HepG2 (cell line): Measurements from ENCODE around the gene TNFSF12. TPM values are rescaled to one million over a fixed set of nuclear protein-coding genes. Genes with fewer than 3 reads are reported as not detected.

Experiments used
- ATAC-seq: fragments of 200-7000 bp; cut with Tn5 transposase; 3 replicates; pipeline ENCODE4 v1.9.1; 2020; ENCODE audit warnings: mild to moderate bottlenecking, moderate library complexity
- BruUV-seq: library from RNA; stranded (reverse); fragments of 400-500 nt; replicated peaks from 2 replicates; lab custom pipeline; 2021; lab: Mats Ljungman, UMichigan
- CTCF ChIA-PET: fragments of 300-600 bp; formaldehyde crosslinking; extraction: SDS; loops from one replicate; lab custom pipeline; 2021; ENCODE audit warnings: low total read pairs, inconsistent platforms, low intra/inter-chr PET ratio; lab: Yijun Ruan, JAX
- POLR2A ChIA-PET: fragments of 350-600 bp; sonication (Branson Sonifier 250); formaldehyde crosslinking; loops from one replicate; lab custom pipeline; 2020; ENCODE audit warnings: antibody characterized with exemption, inconsistent platforms; lab: Yijun Ruan, JAX
- DNase-seq: peaks from one replicate; pipeline ENCODE4 v3.0.0-alpha.2; 2015; ENCODE audit warnings: low spot score
- FAIRE-seq: peaks from 3 replicates; lab custom pipeline; 2011; peaks lifted over from hg19 to GRCh38; lab: Jason Lieb, UNC
- H2AFZ ChIP-seq: one replicate; pipeline ENCODE4 v1.6.1; 2011; ENCODE audit warnings: low read length, inconsistent platforms
- H3K27ac ChIP-seq: fragments of 300-600 bp; 3 replicates; pipeline ENCODE4 v1.8.0; 2011; ENCODE audit warnings: mixed run types, mild to moderate bottlenecking, mixed read lengths, low read length, inconsistent platforms; ENCODE audit not compliant: insufficient read depth; ENCODE audit errors: extremely low read length
- H3K27me3 ChIP-seq, 2 experiments: fragments of 200-600 bp in 1 of 2; 2 replicates in 1 of 2; 3 replicates in 1 of 2; pipeline versions ENCODE4 v1.6.0 to v1.8.0; 2011; ENCODE audit warnings: low read length in 2 of 2, mild to moderate bottlenecking in 2 of 2, moderate library complexity in 2 of 2, inconsistent platforms in 1 of 2; ENCODE audit not compliant: insufficient read depth in 2 of 2, control insufficient read depth in 1 of 2
- H3K36me3 ChIP-seq, 2 experiments: fragments of 200-600 bp in 1 of 2; replicated peaks in 1 of 2; 2 replicates in 1 of 2; 3 replicates in 1 of 2; pipeline versions ENCODE4 v1.5.1 to v1.8.0; 2011; ENCODE audit warnings: low read length in 2 of 2, inconsistent platforms in 1 of 2; ENCODE audit not compliant: insufficient read depth in 2 of 2, control insufficient read depth in 1 of 2
- H3K4me1 ChIP-seq: 2 replicates; pipeline ENCODE4 v1.5.1; 2012; ENCODE audit warnings: low read length, inconsistent platforms; ENCODE audit not compliant: insufficient read depth
- H3K4me2 ChIP-seq: 2 replicates; pipeline ENCODE4 v1.6.0; 2011; ENCODE audit warnings: low read depth, low read length, inconsistent platforms
- H3K4me3 ChIP-seq, 3 experiments: fragments of 200-600 bp in 1 of 3; sonication (generic), shearing (Covaris generic) in 1 of 3; replicated peaks in 1 of 3; 2 replicates each; pipeline ENCODE4 v1.5.1; 2011 to 2016; ENCODE audit warnings: low read length in 3 of 3, inconsistent platforms in 2 of 3, low read depth in 2 of 3, mild to moderate bottlenecking in 2 of 3, control low read depth in 1 of 3, mixed read lengths in 1 of 3; ENCODE audit not compliant: insufficient read depth in 1 of 3
- H3K79me2 ChIP-seq: one replicate; pipeline ENCODE4 v1.6.1; 2011; ENCODE audit warnings: low read length, inconsistent platforms; ENCODE audit not compliant: insufficient read depth
- H3K9ac ChIP-seq: 2 replicates; pipeline ENCODE4 v1.6.0; 2011; ENCODE audit warnings: mild to moderate bottlenecking, low read depth, low read length, inconsistent platforms; ENCODE audit not compliant: insufficient read depth
- H3K9me3 ChIP-seq: 2 replicates; pipeline ENCODE4 v1.5.1; 2012; ENCODE audit warnings: mild to moderate bottlenecking, low read length
- H4K20me1 ChIP-seq: 2 replicates; pipeline ENCODE4 v1.6.0; 2011; ENCODE audit warnings: inconsistent platforms, mild to moderate bottlenecking, low read length, moderate library complexity; ENCODE audit not compliant: insufficient read depth
- AGO2 ChIP-seq: fragments of 200-400 bp; formaldehyde crosslinking; optimal IDR thresholded peaks from 2 replicates; pipeline ENCODE3; 2017; ENCODE audit warnings: mild to moderate bottlenecking, low read depth, low read length, moderate library complexity
- STAT6 ChIP-seq: sonication (generic); formaldehyde crosslinking; IDR thresholded peaks from 2 replicates; pipeline ENCODE4 v1.4.0; 2020; ENCODE audit warnings: missing genetic modification reagents, mild to moderate bottlenecking, borderline replicate concordance
- ZNF24 ChIP-seq: fragments of 450-650 bp; IDR thresholded peaks from 2 replicates; pipeline ENCODE4 v1.6.1; 2017; ENCODE audit warnings: antibody characterized with exemption, mild to moderate bottlenecking
- WGBS: methylation state at CpG from one replicate; pipeline ENCODE4 v1.1.6; 2017; ENCODE audit warnings: low lambda C conversion rate; 5-methylcytosine and 5-hydroxymethylcytosine counted together
- in situ Hi-C: cut with HindIII; loops from 2 replicates; pipeline ENCODE4 v1.10.0; 2017; ENCODE audit warnings: low pct_unique_long_range_greater_than_20kb; ENCODE audit not compliant: extremely low pct_ligation_motif_present
- intact Hi-C: fragments of 100-400 bp; cut with micrococcal nuclease; formaldehyde crosslinking; loops from one replicate; pipeline ENCODE4 v1.10.0; 2022; ENCODE audit not compliant: unreplicated experiment
- polyA plus RNA-seq, 8 experiments: library from polyadenylated mRNA; depleted of rRNA in 3 of 8; stranded (reverse) in 7 of 8; unstranded in 1 of 8; fragments of >200 nt; fragmentation: Illumina TruSeq in 4 of 8; extraction: Trizol in 4 of 8; gene quantifications; 2 replicates each; pipeline versions ENCODE4 v1.2.1 to v1.2.3, GENCODE V29; 2011 to 2016; ENCODE audit warnings: low read depth in 4 of 8, missing spikeins in 1 of 8, mixed read lengths in 1 of 8; ENCODE audit not compliant: insufficient read depth in 1 of 8
- total RNA-seq, 5 experiments: library from RNA; depleted of rRNA; stranded (reverse); fragments of >200 nt; fragmentation: Illumina TruSeq; extraction: Trizol; gene quantifications; 2 replicates each; pipeline ENCODE4 v1.2.3, GENCODE V29; 2016; ENCODE audit warnings: low read depth in 1 of 5

TNFSF12 gene
- total and polyA plus RNA-seq, 2 of the 13 experiments (the other 11 are each of a cell fraction or from before 2014, with no cell fraction given), result 0.93 to 7.2 TPM

GRCh38 chr17:7562208-7562605, 13.3 kb downstream of the TNFSF12 start (continued):
- TF ChIP-seq ZNF24, result no peak

- no peaks in the 10 kb centered on the region; a peak in 1 of 5 replicates for H3K27me3 ChIP-seq
- ChIA-PET POLR2A (no interaction called here), CTCF (no interaction called here)
- no peaks in the 10 kb centered on the region for H3K9me3 ChIP-seq
- peaks cover 11 to 34% of the 10 kb centered on the region in 2 experiments for H3K36me3 ChIP-seq
- no peak for DNase-seq
- H3K27ac ChIP-seq, result no peak overlapping the region
- 94% methylated on average over 28 of the region's 30 CpGs for WGBS
- peaks cover 27% of the 10 kb centered on the region for H3K79me2 ChIP-seq
- no peak overlapping the region for H2AFZ ChIP-seq
- H3K4me3 ChIP-seq, result peak overlapping the region in 2 of 3 experiments; percentile 90 to 92; a peak in 4 of 6 replicates
- TF ChIP-seq AGO2 (peak; percentile 34), STAT6 (CRISPR knock-in tag) (no peak)
- H3K4me2 ChIP-seq, result peak overlapping the region; percentile 96; the same call in 1 of the 2 replicates
- H4K20me1 ChIP-seq, result no peaks in the 10 kb centered on the region
- BruUV-seq, result no TSS peak
- H3K9ac ChIP-seq, result peak overlapping the region; percentile 91
- ATAC-seq, result no peak
- intact Hi-C loops, result loop anchor here (10.0 kb wide), 1 partner anchor 208 kb away; the partner anchor contains the start of genes KCTD11 and TMEM95
- H3K4me1 ChIP-seq, result peaks cover 47% of the 10 kb centered on the region
- in situ Hi-C loops, result no loop called here
- FAIRE-seq, result no peak
These were observed 14.4 kb downstream of the TNFSF12 start for GRCh38 chr17:7563115-7563869.
